NCI-H2081 treated with DMSO at 0.1 percent for 48 hours (cell line): Measurements from ENCODE around the gene SERINC3.
"Not testable (repeated sequence)": the region's sequence is repeated elsewhere in the genome, so short reads cannot be mapped to it uniquely, and the experiment has no call there.

Source experiments
- DNase-seq: peaks from one replicate; lab custom pipeline; 2025; lab: John Stamatoyannopoulos, UW

The SERINC3 gene

DNA sequence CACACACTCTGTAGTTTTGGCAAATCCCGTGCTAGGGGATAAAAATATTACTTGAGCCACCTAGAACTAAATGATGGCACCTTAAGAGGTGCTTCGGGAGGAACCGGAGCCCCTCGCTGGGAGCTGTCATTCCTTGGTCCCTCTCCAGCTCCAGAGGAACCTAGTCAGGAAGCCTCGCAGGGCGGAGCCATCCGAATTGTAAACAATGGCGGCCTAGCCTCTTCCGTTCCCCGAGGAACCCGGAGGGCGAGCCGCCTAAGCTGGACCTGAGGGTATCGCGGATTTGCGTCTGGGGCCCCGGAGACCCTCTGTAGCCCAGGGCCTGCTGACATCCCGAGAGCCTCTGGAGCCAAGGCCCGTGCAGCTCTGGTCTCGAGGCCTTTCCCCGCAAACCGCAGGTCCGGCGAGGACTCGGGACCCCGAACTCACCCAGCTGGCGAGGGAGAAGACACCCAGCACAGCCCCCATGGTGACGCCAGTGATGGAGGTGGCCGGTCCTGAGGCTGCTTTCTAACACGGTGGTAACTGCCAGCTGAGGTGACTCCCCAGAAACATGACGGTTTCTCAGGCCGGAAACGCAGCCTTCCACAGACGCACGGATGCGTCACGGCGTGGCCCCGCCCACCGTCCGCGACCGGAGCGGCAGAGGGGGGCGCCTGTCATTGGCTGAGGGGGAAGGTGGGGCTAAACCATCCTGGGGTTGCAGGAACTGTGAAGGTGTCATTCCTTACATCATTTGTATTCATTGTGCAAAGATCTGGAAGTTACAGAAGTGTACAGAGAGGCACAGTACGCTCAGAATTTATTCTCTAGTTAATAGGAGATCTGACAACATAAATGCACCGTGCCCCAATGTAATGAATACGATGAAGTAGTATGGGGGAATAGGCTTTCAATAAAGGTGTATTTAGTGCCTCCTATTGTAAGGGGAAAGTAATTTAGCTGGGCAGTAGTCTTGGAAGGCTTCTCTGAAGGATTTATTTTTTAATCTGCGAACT, at the start of gene SERINC3:
Gene SERINC3 (minus strand): TSS at position 587 of the 998 bp plus-strand sequence. CDS start 119 bp downstream, at position 468.
- peak; percentile 44 for DNase-seq

- DNase-seq = no peak
Observed at GRCh38 chr20:44571362-44571988, 49.6 kb upstream of the SERINC3 start.

- DNase-seq = no peak
Observed at GRCh38 chr20:44570367-44570766, 48.5 kb upstream of the SERINC3 start.

GRCh38 chr20:44566811-44567210, 44.9 kb upstream of the SERINC3 start:
- no peak for DNase-seq

- DNase-seq = no peak
Observed at GRCh38 chr20:44566018-44566417, 44.1 kb upstream of the SERINC3 start.

- DNase-seq = no peak
Observed at GRCh38 chr20:44561876-44562275, 40.0 kb upstream of the SERINC3 start.

- not testable (repeated sequence) for DNase-seq
Observed at GRCh38 chr20:44560818-44561217, 38.9 kb upstream of the SERINC3 start.

- DNase-seq = no peak
Observed at GRCh38 chr20:44560229-44560628, 38.4 kb upstream of the SERINC3 start.

DNA sequence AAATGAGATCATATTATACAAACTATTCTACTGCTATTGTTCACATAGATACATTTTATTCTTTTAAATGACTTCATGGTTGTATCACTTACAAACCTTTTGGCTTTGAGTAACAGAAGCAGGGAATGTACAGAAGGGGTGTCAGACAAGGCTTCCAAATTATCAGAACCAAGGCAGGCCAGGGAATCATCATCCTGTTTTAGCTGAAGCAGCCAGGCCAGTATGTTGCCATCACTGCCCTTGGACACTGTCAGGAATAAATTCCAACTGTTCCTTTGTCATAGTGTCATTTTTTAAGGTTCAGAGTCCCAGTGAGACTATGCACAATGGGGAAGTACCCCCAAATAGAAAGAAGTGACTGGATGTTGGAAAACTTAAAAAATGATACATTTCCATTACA, 37.4 kb upstream of the SERINC3 start:
- no peak for DNase-seq

- no peak for DNase-seq
Observed at GRCh38 chr20:44552950-44553908, 31.4 kb upstream of the SERINC3 start.

DNA sequence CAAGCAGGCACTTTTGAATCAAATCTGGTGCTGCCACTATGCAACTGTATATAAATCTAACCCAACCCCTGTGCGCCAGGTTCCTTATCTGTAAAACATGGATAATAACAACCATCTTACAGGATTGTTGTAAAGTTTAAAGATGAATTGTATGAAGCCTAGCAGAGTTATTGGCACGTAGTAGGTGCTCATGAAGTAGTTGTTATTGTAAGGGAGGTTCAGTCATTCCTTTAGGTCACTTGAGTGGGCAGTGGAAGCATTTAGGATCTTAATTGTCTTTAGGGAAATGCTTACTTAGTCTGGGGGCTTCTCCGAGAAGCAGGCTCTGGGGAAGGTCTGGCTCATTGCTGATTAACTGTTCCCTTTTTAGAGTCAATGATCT, 30.7 kb upstream of the SERINC3 start:
- no peak for DNase-seq

DNA sequence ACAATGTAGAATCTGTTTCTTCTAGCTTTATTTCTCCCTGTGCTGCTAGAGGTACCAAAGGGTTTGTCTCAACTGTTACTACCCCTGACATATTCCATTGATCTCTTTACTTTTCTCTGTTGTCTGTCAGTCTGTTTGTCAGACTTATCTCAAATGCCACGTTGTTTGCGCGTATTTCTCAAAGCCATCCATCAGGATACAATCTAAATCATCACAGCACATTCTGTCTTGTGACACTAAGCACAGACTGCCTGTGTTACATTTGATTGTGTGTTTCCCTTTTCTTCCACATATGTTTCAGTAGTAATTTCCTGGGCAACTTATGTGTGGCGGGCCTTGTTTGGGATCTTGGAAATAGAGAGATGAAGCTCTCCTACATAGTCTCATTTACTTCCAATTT, 30.2 kb upstream of the SERINC3 start:
- no peak for DNase-seq

GRCh38 chr20:44549123-44549522, 27.3 kb upstream of the SERINC3 start:
- no peak for DNase-seq

DNA sequence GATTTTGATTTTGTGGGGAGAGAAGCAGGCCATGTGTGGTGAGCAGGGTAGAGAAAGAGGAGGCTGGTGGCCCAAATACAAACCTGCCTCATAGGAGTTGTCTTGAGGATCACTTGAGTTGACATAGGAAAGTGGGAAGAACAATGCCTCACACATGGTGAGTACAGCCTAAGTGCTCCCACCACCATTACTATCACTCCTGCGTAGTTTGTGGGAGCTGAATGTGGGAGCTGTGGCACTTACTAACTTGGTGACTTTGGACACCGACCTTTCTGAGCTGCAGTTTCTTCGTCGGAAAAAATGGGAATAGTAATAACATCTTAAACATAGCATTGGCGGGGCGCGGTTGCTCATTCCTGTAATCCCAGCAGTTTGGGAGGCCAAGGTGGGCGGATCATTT, 25.5 kb upstream of the SERINC3 start:
- DNase-seq = no peak

DNA sequence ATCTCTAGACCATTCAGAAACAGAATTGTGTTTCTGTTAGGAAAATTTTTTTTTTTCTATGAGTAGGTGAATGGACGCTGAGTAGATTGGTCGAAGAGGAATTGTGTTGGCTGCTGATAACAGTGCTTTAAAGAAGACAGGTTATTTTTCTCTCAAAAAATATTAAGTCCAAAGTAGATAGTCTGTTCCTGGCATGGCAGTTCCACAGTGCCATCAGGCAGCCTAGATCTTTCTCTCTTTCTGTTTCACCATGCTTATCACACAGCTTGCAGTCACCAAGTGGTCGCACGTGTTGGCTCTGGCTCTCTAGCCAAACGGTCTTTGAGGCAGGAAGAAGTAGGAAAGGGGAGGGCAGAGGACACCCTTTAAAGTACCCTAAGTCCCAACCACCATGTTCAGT, 22.4 kb upstream of the SERINC3 start:
- no peak for DNase-seq

GRCh38 chr20:44543358-44543757, 21.5 kb upstream of the SERINC3 start:
- DNase-seq = no peak

DNA sequence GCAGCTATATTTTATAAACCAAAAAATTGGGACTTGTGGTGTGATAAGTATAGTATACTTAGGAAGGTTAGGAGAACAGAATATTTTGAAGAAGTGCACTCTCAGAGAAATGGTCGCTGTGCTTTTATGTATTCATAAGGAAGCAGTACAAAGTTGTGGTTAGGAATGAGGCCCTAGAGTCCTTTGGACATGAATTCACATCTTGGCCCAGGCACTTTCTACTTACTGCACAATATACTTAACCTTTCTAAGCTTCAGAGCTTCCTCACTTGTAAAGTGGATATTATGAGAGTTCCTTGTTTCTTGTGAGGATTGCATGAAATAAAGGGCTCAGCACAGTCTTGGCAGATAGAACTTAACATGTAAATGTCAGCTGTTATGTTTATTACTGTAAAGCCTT, 21.0 kb upstream of the SERINC3 start:
- no peak for DNase-seq

DNA sequence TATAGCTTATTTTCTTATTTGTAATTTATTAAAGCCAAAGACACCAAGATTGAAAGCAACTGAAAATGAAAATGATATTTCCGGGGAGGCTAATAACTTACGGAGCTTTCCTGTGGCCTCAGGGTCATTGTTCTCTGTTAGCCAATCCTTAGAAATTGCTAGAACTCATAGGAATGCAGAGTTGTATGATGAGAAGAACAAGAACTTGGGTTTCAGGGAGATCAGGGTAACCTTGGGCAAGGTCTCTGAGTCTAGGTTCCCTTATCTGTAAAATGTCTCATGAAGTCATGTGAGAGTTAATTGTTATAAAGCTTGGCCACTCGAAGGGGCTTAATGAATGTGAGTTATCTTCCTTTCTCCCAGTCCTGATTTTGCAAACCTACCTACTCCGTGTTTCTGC, 20.1 kb upstream of the SERINC3 start:
- DNase-seq = no peak

DNA sequence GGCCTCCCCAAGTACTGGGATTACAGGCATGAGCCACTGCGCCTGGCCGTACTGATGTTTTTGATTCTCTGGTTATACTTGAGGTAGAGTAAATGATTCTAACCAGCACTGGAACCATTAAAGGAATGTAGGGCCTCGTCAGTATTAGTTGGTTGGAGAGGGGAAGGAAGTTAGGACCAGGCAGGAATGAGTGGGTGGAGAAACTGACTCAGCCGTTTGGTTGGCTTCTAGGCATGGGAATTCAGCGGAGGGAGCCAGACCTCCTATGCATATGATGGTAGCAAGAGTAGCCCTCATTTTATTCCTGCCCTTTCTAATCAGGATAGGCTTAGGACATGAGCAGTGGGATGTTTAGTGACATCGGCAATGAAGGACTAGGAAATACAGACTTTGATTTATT, 19.0 kb upstream of the SERINC3 start:
- no peak for DNase-seq

GRCh38 chr20:44537993-44538392, 16.1 kb upstream of the SERINC3 start:
- DNase-seq = no peak

- DNase-seq = no peak
Observed at GRCh38 chr20:44536175-44536574, 14.3 kb upstream of the SERINC3 start.

- DNase-seq = no peak
Observed at GRCh38 chr20:44533928-44534327, 12.1 kb upstream of the SERINC3 start.
